ENCODE measurements around the gene ALG8.
A peak's percentile ranks its signal among the peaks of the same experiment; 100 is the strongest.
"Not testable (repeated sequence)": the region's sequence is repeated elsewhere in the genome, so short reads cannot be mapped to it uniquely, and the experiment has no call there.

Gene ALG8
- total RNA-seq, result 10.8 to 24.7 (median 20.4) reads per million in 4 donors

- DNase-seq, result peak; percentile 89 to 97 (median 92)
Observed at GRCh38 chr11:78139422-78140391, at the start of gene ALG8. TSS of gene ALG8 (minus strand) at chr11:78139626. CDS start at chr11:78139588, 38 bp downstream.

GRCh38 chr11:78188286-78189173 is 49.1 kb upstream of the ALG8 start, which contains the start of the genes KCTD21 and USP35:
TSS of gene KCTD21 (minus strand) at chr11:78188626. CDS start at chr11:78174554, 14,072 bp downstream.
TSS of gene USP35 (plus strand) at chr11:78188919. CDS start at chr11:78196246, 7,327 bp downstream.
- DNase-seq, result peak; percentile 80 to 95 (median 85)

GRCh38 chr11:78187366-78188285 is 48.2 kb upstream of the ALG8 start:
- DNase-seq, result peak in 1 of 5 donors; percentile 49

GRCh38 chr11:78181185-78181584 is 41.8 kb upstream of the ALG8 start:
- DNase-seq, result no peak

GRCh38 chr11:78180751-78181150 is 41.3 kb upstream of the ALG8 start:
- DNase-seq, result no peak

- no peak for DNase-seq
Observed at GRCh38 chr11:78179459-78180071, 40.1 kb upstream of the ALG8 start.

GRCh38 chr11:78177216-78177615 is 37.8 kb upstream of the ALG8 start:
- DNase-seq, result no peak

GRCh38 chr11:78176605-78177141 is 37.2 kb upstream of the ALG8 start:
- DNase-seq, result no peak

GRCh38 chr11:78175862-78176261 is 36.4 kb upstream of the ALG8 start:
- DNase-seq, result not testable (repeated sequence)

GRCh38 chr11:78171951-78172350 is 32.5 kb upstream of the ALG8 start:
- DNase-seq, result no peak

- no peak for DNase-seq
Observed at GRCh38 chr11:78170874-78171549, 31.6 kb upstream of the ALG8 start.

GRCh38 chr11:78170413-78170812 is 31.0 kb upstream of the ALG8 start:
- no peak for DNase-seq

- DNase-seq, result no peak
Observed at GRCh38 chr11:78168539-78169477, 29.4 kb upstream of the ALG8 start.

GRCh38 chr11:78166855-78167469 is 27.5 kb upstream of the ALG8 start:
- no peak for DNase-seq

GRCh38 chr11:78164471-78164870 is 25.0 kb upstream of the ALG8 start:
- DNase-seq, result no peak

GRCh38 chr11:78163828-78164227 is 24.4 kb upstream of the ALG8 start:
- no peak for DNase-seq

GRCh38 chr11:78161962-78162371 is 22.5 kb upstream of the ALG8 start:
- DNase-seq, result no peak

GRCh38 chr11:78161346-78161745 is 21.9 kb upstream of the ALG8 start:
- DNase-seq, result no peak

GRCh38 chr11:78160557-78160956 is 21.1 kb upstream of the ALG8 start:
- no peak for DNase-seq

Measured in T-helper 1 cell (primary cell).